Transverse colon (tissue), 4 donors: ENCODE data around the gene SPG21. TPM values are rescaled to one million over a fixed set of nuclear protein-coding genes. Genes with fewer than 3 reads are reported as not detected.

Experiments
- DNase-seq: peaks from one replicate; pipeline ENCODE4 v3.0.0-alpha.2; 2019
- H3K27ac ChIP-seq, 4 donors: fragments of 200-600 bp; sonication (generic); 2 replicates each; pipeline ENCODE4 v1.5.1; 2016 to 2018; ENCODE audit warnings: inconsistent platforms in 4 of 4
- H3K27me3 ChIP-seq: fragments of 200-600 bp; sonication (generic); 2 replicates; pipeline ENCODE4 v1.5.1; 2017; ENCODE audit warnings: inconsistent platforms
- H3K36me3 ChIP-seq, 4 donors: fragments of 200-600 bp; sonication (generic); 2 replicates each; pipeline ENCODE4 v1.5.1; 2017 to 2019; ENCODE audit warnings: inconsistent platforms in 4 of 4
- H3K4me1 ChIP-seq, 4 donors: fragments of 200-600 bp; sonication (generic); 2 replicates each; pipeline ENCODE4 v1.5.1; 2017 to 2020; ENCODE audit warnings: inconsistent platforms in 4 of 4
- H3K4me3 ChIP-seq, 4 donors: fragments of 200-600 bp; sonication (generic); 1 replicate in 1 of 4; 2 replicates in 3 of 4; pipeline versions ENCODE4 v1.5.1 to v1.6.1; 2017 to 2019; ENCODE audit warnings: inconsistent platforms in 4 of 4
- H3K9me3 ChIP-seq, 2 donors: fragments of 200-600 bp; sonication (generic); 2 replicates each; pipeline ENCODE4 v1.5.1; 2017 to 2019; ENCODE audit warnings: inconsistent platforms in 2 of 2
- EP300 ChIP-seq: sonication (generic); formaldehyde crosslinking; IDR thresholded peaks from one replicate; pipeline ENCODE4 v1.6.1; 2017; ENCODE audit warnings: antibody characterized with exemption, low read depth
- POLR2A ChIP-seq: fragments of 450-650 bp; IDR thresholded peaks from one replicate; pipeline ENCODE4 v1.6.1; 2016; ENCODE audit warnings: antibody characterized with exemption, mild to moderate bottlenecking, moderate library complexity
- POLR2AphosphoS5 ChIP-seq, 3 donors: sonication (generic); formaldehyde crosslinking; IDR thresholded peaks; one replicate each; pipeline ENCODE4 v1.6.1; 2016; ENCODE audit warnings: antibody characterized with exemption in 3 of 3
- WGBS, 2 donors: methylation state at CpG; one replicate each; pipeline ENCODE4 v1.1.5; 2018; ENCODE audit warnings: low coverage in 1 of 2; 5-methylcytosine and 5-hydroxymethylcytosine counted together
- in situ Hi-C, 4 donors: fragments of 200-750 bp; cut with MboI; loops; one replicate each; pipeline versions ENCODE4 v1.15.0 to v1.15.1; 2017; ENCODE audit warnings: low sequenced_read_pairs in 3 of 4, low pct_ligation_motif_present in 1 of 4, low pct_unique_long_range_greater_than_20kb in 1 of 4
- intact Hi-C: fragments of 100-400 bp; cut with DNase I; formaldehyde crosslinking; loops from one replicate; pipeline ENCODE4 v1.15.1; 2023; ENCODE audit warnings: low total_unique reads
- total RNA-seq, 4 donors: library from RNA; depleted of rRNA; stranded (reverse); fragments of >200 nt; gene quantifications; one replicate each; pipeline ENCODE4 v1.1.0, GENCODE V29; 2016
- TF ChIP-seq, protein P1 (sequence below), 5 experiments: fragments of 200-600 bp in 3 of 5; fragments of 450-650 bp in 2 of 5; sonication (generic) in 3 of 5; IDR thresholded peaks; 1 replicate in 2 of 5; 2 replicates in 3 of 5; pipeline ENCODE4 v1.5.1; 2016 to 2017; ENCODE audit warnings: antibody characterized with exemption in 5 of 5, inconsistent platforms in 3 of 5, mild to moderate bottlenecking in 2 of 5, moderate library complexity in 1 of 5

SPG21 gene
- total RNA-seq, 4 donors from 2014 or later, result 27.7 to 67.2 (median 53.0) TPM

- Histone ChIP-seq H3K36me3 (no peaks in the 10 kb centered on the region), H3K4me1 (no peaks in the 10 kb centered on the region), H3K27me3 (no peaks in the 10 kb centered on the region), H3K27ac (no peak overlapping the region), H3K4me3 (no peak overlapping the region), H3K9me3 (no peaks in the 10 kb centered on the region)
- in situ Hi-C loops (no loop called here), intact Hi-C loops (no loop called here)
- WGBS, 2 donors, result 97% methylated on average over 11 of the region's 11 CpGs; no CpG with 5 or more reads in 1 of the 2 donors
- no peak for DNase-seq
- TF ChIP-seq POLR2AphosphoS5 (IDR thresholded peaks at IDR 0.05), result no peak
- TF ChIP-seq POLR2A, result no peak
Measured at GRCh38 chr15:64949383-64950186, 40.1 kb downstream of the SPG21 start.

DNA sequence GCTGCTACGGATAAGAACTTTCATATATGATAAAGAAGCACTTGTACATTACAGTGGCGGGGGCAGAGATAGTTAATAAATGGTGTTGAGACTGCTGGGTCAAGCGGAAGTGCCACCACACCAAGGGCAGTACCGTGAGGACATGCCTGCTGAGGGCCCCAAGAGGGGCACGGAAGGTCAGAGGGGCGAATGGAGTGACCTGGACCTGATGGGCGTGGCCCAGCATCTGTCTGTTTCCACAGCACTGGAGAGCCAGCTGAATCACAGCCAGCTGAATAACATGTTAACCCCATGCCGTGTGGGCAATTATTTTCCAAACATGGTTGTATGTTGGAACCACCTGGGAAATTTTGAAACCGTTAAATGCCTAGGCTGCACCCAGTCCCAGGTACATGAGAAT is 40.8 kb downstream of the SPG21 start:
- 53 to 65% methylated on average over 4 to 9 of the region's 9 CpGs for WGBS, 2 donors

GRCh38 chr15:64947211-64947610 is 42.5 kb downstream of the SPG21 start:
- Histone ChIP-seq H3K9me3 (no peaks in the 10 kb centered on the region), H3K27me3 (no peaks in the 10 kb centered on the region), H3K4me3 (no peak overlapping the region), H3K36me3 (no peaks in the 10 kb centered on the region), H3K4me1 (no peaks in the 10 kb centered on the region), H3K27ac (no peak overlapping the region)
- in situ Hi-C loops, result no loop called here
- TF ChIP-seq POLR2AphosphoS5 (IDR thresholded peaks at IDR 0.05), result no peak
- no peak for TF ChIP-seq EP300
- TF ChIP-seq, protein P1, sequence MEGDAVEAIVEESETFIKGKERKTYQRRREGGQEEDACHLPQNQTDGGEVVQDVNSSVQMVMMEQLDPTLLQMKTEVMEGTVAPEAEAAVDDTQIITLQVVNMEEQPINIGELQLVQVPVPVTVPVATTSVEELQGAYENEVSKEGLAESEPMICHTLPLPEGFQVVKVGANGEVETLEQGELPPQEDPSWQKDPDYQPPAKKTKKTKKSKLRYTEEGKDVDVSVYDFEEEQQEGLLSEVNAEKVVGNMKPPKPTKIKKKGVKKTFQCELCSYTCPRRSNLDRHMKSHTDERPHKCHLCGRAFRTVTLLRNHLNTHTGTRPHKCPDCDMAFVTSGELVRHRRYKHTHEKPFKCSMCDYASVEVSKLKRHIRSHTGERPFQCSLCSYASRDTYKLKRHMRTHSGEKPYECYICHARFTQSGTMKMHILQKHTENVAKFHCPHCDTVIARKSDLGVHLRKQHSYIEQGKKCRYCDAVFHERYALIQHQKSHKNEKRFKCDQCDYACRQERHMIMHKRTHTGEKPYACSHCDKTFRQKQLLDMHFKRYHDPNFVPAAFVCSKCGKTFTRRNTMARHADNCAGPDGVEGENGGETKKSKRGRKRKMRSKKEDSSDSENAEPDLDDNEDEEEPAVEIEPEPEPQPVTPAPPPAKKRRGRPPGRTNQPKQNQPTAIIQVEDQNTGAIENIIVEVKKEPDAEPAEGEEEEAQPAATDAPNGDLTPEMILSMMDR (IDR thresholded peaks at IDR 0.05), result no peak
- no peak for TF ChIP-seq POLR2A
- WGBS, 2 donors, result 83 to 93% methylated on average over 2 to 8 of the region's 10 CpGs
- DNase-seq, result no peak
- intact Hi-C loops, result no loop called here

More for the DNA sequence above, 40.8 kb downstream of the SPG21 start:
- no peak for DNase-seq
- H3K27me3 ChIP-seq, result no peaks in the 10 kb centered on the region
- no peaks in the 10 kb centered on the region for H3K9me3 ChIP-seq
- intact Hi-C loops, result no loop called here
- no peak overlapping the region for H3K4me3 ChIP-seq
- TF ChIP-seq, protein P1 (IDR thresholded peaks at IDR 0.05), result no peak
- TF ChIP-seq EP300, result no peak
- TF ChIP-seq POLR2A, result no peak
- no peak for TF ChIP-seq POLR2AphosphoS5 (IDR thresholded peaks at IDR 0.05)
- H3K4me1 ChIP-seq, result no peaks in the 10 kb centered on the region
- in situ Hi-C loops, result no loop called here
- no peak overlapping the region for H3K27ac ChIP-seq
- H3K36me3 ChIP-seq, result no peaks in the 10 kb centered on the region

DNA sequence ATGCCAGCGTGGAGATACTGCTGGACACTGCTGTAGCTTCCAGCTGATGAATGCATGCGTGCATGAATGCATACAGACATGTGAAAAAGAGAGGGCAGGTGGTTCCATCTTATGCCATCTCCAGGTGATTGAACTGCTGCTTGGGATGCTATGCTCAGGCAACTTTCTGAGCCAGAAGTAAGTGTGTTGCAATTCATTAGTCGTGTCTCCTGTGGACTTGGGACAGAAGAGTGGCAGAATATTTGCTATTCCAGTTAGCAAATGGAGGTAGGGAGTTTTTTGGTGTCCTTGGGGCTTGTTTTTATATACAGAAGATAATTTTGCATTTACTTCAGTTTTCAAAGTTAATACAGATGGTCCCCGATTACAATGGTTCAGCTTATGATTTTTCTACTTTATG is 44.8 kb downstream of the SPG21 start:
- no peak for DNase-seq
- no peaks in the 10 kb centered on the region for H3K27me3 ChIP-seq
- intact Hi-C loops, result no loop called here
- H3K4me3 ChIP-seq, result no peak overlapping the region
- H3K36me3 ChIP-seq, result no peaks in the 10 kb centered on the region
- no peaks in the 10 kb centered on the region for H3K9me3 ChIP-seq
- TF ChIP-seq, protein P1 (IDR thresholded peaks at IDR 0.05), result no peak
- TF ChIP-seq EP300 (no peak), POLR2AphosphoS5 (IDR thresholded peaks at IDR 0.05) (no peak), POLR2A (no peak)
- no peak overlapping the region for H3K27ac ChIP-seq
- in situ Hi-C loops, result no loop called here
- no peaks in the 10 kb centered on the region for H3K4me1 ChIP-seq
- WGBS, 2 donors, result 64 to 90% methylated on average over 3 to 4 of the region's 4 CpGs
